ENCODE data around the gene MSANTD3.

DNA sequence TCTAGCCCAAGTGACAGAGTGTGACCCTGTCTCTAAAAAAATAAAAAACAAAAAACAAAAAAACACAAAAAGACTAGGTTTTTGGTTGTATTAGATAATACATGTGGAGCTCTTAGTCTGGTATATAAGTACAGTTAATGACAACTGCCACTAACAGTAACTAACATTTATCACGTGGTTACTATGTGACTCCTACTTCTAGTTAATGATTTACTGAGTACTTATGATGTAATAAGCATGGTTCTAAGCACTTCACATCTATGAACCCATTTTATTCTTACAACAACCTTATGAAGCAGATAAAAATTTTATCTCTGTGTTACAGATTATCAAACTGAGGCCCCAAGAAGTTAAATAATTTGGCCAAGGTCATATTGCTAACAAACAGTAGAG is 39.9 kb downstream of the MSANTD3 start:
- TF ChIP-seq, protein P1, sequence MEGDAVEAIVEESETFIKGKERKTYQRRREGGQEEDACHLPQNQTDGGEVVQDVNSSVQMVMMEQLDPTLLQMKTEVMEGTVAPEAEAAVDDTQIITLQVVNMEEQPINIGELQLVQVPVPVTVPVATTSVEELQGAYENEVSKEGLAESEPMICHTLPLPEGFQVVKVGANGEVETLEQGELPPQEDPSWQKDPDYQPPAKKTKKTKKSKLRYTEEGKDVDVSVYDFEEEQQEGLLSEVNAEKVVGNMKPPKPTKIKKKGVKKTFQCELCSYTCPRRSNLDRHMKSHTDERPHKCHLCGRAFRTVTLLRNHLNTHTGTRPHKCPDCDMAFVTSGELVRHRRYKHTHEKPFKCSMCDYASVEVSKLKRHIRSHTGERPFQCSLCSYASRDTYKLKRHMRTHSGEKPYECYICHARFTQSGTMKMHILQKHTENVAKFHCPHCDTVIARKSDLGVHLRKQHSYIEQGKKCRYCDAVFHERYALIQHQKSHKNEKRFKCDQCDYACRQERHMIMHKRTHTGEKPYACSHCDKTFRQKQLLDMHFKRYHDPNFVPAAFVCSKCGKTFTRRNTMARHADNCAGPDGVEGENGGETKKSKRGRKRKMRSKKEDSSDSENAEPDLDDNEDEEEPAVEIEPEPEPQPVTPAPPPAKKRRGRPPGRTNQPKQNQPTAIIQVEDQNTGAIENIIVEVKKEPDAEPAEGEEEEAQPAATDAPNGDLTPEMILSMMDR (IDR thresholded peaks at IDR 0.05), result no peak
- no peak for TF ChIP-seq POLR2A (IDR thresholded peaks at IDR 0.05)
